ENCODE results near the gene RBX1. TPM values are rescaled to one million over a fixed set of nuclear protein-coding genes. Genes with fewer than 3 reads are reported as not detected.

RBX1 gene
- total and polyA plus RNA-seq, 2 experiments from 2014 or later = 31.7 to 340 TPM

DNA sequence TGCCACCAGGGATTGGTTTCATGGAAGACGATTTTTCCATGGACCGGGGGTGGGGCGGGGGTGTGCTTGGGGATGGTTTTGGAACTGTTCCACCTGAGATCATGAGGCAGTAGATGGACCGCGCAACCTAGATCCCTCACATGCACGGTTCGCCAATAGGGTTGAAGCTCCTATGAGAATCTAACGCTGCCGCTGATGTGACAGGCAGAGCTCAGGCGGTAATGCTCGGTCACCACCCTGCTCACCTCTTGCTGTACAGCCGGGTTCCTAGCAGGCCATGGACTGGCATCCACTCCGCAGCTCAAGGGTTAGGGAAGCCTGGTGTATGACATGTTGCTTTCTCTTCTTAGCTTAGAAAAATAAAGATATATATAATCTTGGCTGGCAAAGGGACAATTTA lies 22.0 kb downstream of the RBX1 start (continued):
- TF ChIP-seq, protein P1, sequence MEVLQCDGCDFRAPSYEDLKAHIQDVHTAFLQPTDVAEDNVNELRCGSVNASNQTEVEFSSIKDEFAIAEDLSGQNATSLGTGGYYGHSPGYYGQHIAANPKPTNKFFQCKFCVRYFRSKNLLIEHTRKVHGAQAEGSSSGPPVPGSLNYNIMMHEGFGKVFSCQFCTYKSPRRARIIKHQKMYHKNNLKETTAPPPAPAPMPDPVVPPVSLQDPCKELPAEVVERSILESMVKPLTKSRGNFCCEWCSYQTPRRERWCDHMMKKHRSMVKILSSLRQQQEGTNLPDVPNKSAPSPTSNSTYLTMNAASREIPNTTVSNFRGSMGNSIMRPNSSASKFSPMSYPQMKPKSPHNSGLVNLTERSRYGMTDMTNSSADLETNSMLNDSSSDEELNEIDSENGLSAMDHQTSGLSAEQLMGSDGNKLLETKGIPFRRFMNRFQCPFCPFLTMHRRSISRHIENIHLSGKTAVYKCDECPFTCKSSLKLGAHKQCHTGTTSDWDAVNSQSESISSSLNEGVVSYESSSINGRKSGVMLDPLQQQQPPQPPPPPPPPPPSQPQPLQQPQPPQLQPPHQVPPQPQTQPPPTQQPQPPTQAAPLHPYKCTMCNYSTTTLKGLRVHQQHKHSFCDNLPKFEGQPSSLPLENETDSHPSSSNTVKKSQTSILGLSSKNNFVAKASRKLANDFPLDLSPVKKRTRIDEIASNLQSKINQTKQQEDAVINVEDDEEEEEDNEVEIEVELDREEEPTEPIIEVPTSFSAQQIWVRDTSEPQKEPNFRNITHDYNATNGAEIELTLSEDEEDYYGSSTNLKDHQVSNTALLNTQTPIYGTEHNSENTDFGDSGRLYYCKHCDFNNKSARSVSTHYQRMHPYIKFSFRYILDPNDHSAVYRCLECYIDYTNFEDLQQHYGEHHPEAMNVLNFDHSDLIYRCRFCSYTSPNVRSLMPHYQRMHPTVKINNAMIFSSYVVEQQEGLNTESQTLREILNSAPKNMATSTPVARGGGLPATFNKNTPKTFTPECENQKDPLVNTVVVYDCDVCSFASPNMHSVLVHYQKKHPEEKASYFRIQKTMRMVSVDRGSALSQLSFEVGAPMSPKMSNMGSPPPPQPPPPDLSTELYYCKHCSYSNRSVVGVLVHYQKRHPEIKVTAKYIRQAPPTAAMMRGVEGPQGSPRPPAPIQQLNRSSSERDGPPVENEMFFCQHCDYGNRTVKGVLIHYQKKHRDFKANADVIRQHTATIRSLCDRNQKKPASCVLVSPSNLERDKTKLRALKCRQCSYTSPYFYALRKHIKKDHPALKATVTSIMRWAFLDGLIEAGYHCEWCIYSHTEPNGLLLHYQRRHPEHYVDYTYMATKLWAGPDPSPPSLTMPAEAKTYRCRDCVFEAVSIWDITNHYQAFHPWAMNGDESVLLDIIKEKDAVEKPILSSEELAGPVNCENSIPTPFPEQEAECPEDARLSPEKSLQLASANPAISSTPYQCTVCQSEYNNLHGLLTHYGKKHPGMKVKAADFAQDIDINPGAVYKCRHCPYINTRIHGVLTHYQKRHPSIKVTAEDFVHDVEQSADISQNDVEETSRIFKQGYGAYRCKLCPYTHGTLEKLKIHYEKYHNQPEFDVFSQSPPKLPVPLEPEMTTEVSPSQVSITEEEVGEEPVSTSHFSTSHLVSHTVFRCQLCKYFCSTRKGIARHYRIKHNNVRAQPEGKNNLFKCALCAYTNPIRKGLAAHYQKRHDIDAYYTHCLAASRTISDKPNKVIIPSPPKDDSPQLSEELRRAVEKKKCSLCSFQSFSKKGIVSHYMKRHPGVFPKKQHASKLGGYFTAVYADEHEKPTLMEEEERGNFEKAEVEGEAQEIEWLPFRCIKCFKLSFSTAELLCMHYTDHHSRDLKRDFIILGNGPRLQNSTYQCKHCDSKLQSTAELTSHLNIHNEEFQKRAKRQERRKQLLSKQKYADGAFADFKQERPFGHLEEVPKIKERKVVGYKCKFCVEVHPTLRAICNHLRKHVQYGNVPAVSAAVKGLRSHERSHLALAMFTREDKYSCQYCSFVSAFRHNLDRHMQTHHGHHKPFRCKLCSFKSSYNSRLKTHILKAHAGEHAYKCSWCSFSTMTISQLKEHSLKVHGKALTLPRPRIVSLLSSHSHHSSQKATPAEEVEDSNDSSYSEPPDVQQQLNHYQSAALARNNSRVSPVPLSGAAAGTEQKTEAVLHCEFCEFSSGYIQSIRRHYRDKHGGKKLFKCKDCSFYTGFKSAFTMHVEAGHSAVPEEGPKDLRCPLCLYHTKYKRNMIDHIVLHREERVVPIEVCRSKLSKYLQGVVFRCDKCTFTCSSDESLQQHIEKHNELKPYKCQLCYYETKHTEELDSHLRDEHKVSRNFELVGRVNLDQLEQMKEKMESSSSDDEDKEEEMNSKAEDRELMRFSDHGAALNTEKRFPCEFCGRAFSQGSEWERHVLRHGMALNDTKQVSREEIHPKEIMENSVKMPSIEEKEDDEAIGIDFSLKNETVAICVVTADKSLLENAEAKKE (CRISPR knock-in tag; IDR thresholded peaks at IDR 0.05) = no peak
- no peak for TF ChIP-seq EZH2phosphoT487 (IDR thresholded peaks at IDR 0.05; ENCODE audit: unreplicated experiment)
- TF ChIP-seq CREB1 (CRISPR knock-in tag; IDR thresholded peaks at IDR 0.05; ENCODE audit: low read depth) = no peak

- H3K27ac ChIP-seq (ENCODE audit: low read depth) = no peak overlapping the region
- no peak overlapping the region for H2AFZ ChIP-seq
- H4K20me1 ChIP-seq (replicated peaks; ENCODE audit: insufficient read depth) = no peaks in the 10 kb centered on the region; the same call in 1 of the 2 replicates
- H3K4me3 ChIP-seq = no peak overlapping the region
- H3K79me2 ChIP-seq (replicated peaks; ENCODE audit: insufficient read depth) = no peaks in the 10 kb centered on the region
- Mint-ChIP-seq H3K27me3 (ENCODE audit: insufficient read depth, low read depth, poor library complexity) (peaks cover 3% of the 10 kb centered on the region), H3K27ac (no peak overlapping the region), H3K4me1 (no peaks in the 10 kb centered on the region), H3K4me3 (no peak overlapping the region), H3K9me3 (no peaks in the 10 kb centered on the region), H3K36me3 (ENCODE audit: low read depth) (peaks cover 12% of the 10 kb centered on the region; the same call in 2 of the 3 replicates)
- no peaks in the 10 kb centered on the region for H3K9me2 ChIP-seq (ENCODE audit: insufficient read depth)
- H3K27me3 ChIP-seq (ENCODE audit: insufficient read depth) = no peaks in the 10 kb centered on the region
- no peaks in the 10 kb centered on the region for H3K4me1 ChIP-seq (ENCODE audit: insufficient read depth)
- ATAC-seq (no peak), DNase-seq (ENCODE audit: low spot score) (no peak)
- no peaks in the 10 kb centered on the region; the same call in 1 of the 2 replicates for H3K36me3 ChIP-seq (ENCODE audit: insufficient read depth)
- H3K4me2 ChIP-seq = no peak overlapping the region
- H3F3A ChIP-seq (replicated peaks; ENCODE audit: low read depth) = no peaks in the 10 kb centered on the region
- TF ChIP-seq REST (IDR thresholded peaks at IDR 0.05; ENCODE audit: unreplicated experiment) (no peak), NANOG (IDR thresholded peaks at IDR 0.05; ENCODE audit: borderline replicate concordance) (no peak), STAT1 (IDR thresholded peaks at IDR 0.05; ENCODE audit: unreplicated experiment) (no peak)
- TF ChIP-seq, protein P1 (CRISPR knock-in tag; IDR thresholded peaks at IDR 0.05) = no peak
These were observed 24.2 kb downstream of the RBX1 start for GRCh38 chr22:40975366-40975765.
